Erythroblast (primary cell): Measurements from ENCODE around the gene ACAA2.
"Not testable (repeated sequence)": the region's sequence is repeated elsewhere in the genome, so short reads cannot be mapped to it uniquely, and the experiment has no call there.

Source experiments
- DNase-seq, 2 experiments: peaks; one replicate each; lab custom pipeline; 2025; lab: John Stamatoyannopoulos, UW
- GATA1 ChIP-seq: IDR thresholded peaks from 2 replicates; pipeline ENCODE4 v1.6.1; 2011; ENCODE audit warnings: low read depth, mild to moderate bottlenecking, control low read depth, low read length, moderate library complexity
- POLR2A ChIP-seq: IDR thresholded peaks from 2 replicates; pipeline ENCODE4 v1.6.1; 2011; ENCODE audit warnings: mild to moderate bottlenecking, low read length

The ACAA2 gene

GRCh38 chr18:49838381-49838780, 25.0 kb upstream of the ACAA2 start:
- no peak for TF ChIP-seq GATA1
- no peak for TF ChIP-seq POLR2A

DNA sequence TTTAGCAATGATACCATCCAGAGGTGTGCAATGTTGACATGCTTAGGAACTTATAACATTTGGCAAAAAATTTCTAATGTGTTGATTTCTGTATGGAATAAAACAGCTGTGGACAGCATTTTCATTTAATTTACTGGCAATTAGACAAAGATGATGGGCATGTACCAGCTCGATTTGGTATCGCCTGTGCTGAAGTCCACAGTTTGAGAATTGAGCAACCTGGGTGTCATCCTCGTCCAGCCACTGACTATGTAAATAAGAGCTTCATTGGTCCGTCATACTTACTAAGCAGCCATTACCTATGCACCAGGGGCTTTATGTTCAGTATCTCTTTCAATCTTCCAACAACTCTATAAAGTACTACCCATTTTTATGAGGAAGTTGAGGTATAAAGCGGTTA, 24.6 kb upstream of the ACAA2 start:
- no peak for TF ChIP-seq GATA1
- no peak for TF ChIP-seq POLR2A
- DNase-seq, result no peak

More at GRCh38 chr18:49838381-49838780, 25.0 kb upstream of the ACAA2 start:
- no peak for DNase-seq

DNA sequence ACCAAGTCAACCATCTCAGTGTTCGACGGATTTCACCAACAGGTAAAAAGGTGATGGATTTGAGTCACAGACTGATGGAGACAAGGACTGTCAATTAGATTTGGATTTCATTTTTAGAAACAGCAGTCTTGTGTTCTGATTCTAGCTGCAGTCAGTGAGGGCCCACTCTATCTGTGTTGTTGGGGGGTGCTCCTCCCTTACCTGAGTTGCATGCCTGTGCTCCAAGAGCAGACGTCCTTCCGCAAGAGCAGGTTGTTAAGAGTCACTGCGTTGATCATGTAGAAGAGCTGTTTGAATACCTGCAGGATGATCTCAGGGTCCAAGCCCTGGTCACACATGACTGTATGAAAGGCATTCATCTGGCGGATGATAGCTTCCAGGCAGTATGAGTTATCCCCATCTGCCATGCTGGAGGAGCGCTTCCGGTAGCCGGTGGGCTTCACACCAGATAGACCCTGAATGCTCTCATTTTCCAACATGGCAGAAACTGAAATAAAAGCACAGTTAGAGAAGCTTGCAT, 24.0 kb upstream of the ACAA2 start:
- not testable (repeated sequence) for DNase-seq

- no peak for DNase-seq
- TF ChIP-seq POLR2A, result no peak
- no peak for TF ChIP-seq GATA1
Observed at GRCh38 chr18:49835405-49835804, 22.1 kb upstream of the ACAA2 start.

DNA sequence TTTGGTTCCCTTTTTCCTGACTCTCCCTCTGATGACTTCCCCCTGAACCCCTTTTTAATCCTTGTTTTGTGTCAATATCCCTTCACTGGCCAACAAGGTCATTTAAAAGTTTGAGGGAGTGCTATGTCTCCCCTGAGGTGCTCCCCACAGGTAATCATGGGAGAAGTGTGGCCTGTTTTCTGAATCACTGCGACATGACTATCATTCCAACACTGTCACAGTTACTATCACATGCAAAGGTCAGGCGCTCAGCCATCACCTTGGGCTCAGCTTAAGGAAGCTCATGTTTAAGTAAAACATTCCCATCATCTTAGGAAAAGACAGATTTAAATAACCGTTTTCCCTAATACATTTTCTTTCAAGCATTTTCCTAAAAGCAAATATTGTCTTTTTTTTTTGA, 20.9 kb upstream of the ACAA2 start:
- TF ChIP-seq POLR2A (no peak), GATA1 (no peak)
- DNase-seq, result no peak

DNA sequence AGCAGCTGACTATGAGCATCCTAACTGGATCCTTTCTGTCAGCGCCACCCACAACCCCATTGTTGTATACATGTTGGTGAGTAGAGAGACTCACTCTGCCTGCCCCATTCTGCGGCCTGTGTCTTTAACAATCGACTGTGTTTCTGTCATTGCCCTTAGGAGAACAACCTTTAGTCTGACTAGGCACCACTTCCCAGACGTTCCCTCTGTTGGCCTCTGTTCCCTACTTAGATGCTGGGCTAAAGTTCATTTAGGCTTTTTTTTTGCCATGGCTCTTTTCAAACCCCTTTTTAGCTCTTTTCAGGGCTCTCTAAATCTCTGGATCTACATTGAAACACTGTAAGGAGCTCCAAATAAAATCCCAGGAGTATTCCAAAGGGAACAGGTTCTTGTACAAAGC, 20.5 kb upstream of the ACAA2 start:
- no peak for DNase-seq
- no peak for TF ChIP-seq POLR2A
- TF ChIP-seq GATA1, result no peak

DNA sequence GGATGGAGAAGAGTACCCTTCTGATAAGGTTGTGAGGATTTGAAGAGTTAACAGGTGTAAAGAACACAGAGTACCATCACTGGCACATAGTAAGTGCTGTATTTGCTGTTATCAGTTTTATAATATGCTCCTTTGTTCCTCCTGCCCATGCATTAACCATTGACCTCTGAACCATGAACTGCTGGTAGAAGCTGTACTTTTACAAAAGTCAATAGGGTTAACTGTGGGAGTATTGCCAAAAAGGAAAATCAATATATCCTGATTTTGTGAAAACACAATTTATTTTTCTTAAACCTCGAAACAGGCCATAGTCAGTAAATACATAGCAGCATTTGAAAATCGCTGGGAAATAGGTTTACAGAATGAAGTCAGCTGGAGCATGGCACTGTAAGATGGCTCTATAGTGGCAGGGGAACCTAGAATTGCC, 18.9 kb upstream of the ACAA2 start:
- TF ChIP-seq POLR2A, result no peak
- TF ChIP-seq GATA1, result no peak
- DNase-seq, result no peak

DNA sequence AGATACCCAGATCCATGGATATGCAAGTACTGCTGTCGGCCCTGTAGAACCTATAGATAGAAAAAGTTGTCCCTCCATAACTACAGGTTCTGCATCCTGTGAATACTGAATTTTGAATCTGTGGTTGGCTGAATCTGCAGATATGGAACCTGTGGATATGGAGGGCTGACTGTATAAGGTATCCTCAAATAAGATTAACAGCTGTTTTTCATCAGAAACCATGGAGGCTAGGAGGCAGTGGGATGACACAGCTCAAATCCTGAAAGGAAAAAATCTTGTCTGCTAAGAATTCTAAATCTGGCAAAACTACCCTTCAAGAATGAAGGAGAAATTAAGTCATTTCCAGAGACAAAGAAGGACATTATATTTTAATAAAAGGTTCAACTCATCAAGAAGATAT, 14.7 kb upstream of the ACAA2 start:
- DNase-seq, result no peak

GRCh38 chr18:49819823-49820671, 6.7 kb upstream of the ACAA2 start:
- DNase-seq, result peak; percentile 40 to 58
- TF ChIP-seq GATA1 (no peak), POLR2A (no peak)

More for the DNA sequence above, 14.7 kb upstream of the ACAA2 start:
- TF ChIP-seq GATA1, result no peak

DNA sequence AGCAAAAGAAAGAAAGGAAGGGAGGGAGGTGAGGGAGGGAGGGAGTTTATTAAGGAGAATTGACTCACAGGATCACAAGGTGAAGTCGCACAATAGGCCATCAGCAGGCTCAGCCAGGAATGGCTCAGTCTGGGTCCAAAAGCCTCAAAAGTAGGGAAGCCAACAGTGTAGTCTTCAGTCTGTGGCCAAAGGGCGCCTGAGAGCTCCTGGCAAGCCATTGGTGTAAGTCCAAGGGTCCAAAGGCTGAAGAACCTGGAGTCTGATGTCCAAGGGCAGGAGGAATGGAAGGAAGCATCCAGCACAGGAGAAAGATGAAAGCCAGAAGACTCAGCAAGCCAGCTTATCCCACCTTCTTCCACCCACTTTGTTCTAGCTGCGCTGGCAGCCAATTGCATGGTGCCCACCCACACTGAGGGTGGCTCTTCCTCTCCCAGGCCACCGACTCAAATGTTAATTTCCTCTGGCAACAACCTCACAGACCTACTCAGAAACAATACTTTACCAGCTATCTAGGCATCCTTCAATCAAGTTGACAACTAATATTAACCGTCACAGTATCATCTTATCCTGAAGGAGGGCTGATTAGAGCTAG, 5.8 kb upstream of the ACAA2 start:
- TF ChIP-seq POLR2A, result no peak
- TF ChIP-seq GATA1, result no peak
- no peak for DNase-seq

DNA sequence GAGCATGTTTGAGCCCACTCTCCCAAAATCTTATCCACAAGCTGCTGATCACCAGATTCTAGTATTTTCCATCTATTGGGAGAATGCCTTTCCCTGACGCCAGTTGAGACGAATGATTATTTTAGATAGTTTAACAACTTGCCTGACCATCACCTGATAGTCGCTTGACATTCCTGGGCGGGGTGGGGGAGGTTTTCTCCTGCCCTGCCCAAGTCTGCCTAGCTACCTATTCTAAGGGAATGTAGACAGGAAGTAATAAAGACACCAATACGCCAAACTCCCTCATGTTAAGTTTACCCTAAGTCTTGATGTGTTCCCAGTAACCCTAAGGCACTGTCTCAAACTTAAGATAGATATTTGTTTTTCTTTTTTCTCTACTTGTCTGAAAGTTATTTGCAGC, 4.6 kb upstream of the ACAA2 start:
- no peak for TF ChIP-seq GATA1
- TF ChIP-seq POLR2A, result no peak
- DNase-seq, result no peak

- peak; percentile 26 to 32 for DNase-seq
- TF ChIP-seq POLR2A, result no peak
- TF ChIP-seq GATA1, result no peak
Observed at GRCh38 chr18:49815927-49816326, 2.6 kb upstream of the ACAA2 start.

GRCh38 chr18:49814147-49814499, 790 bp upstream of the ACAA2 start:
- DNase-seq, result peak; percentile 87 to 94

GRCh38 chr18:49813069-49813318, 339 bp downstream of the ACAA2 start:
- DNase-seq, result peak; percentile 80 to 85
- TF ChIP-seq GATA1 (no peak), POLR2A (no peak)

More at GRCh38 chr18:49814147-49814499, 790 bp upstream of the ACAA2 start:
- TF ChIP-seq GATA1 (no peak), POLR2A (peak; percentile 55)
